ENCODE data around the gene IL2RA.

GRCh38 chr10:6047847-6048246, 14.3 kb downstream of the IL2RA start:
- TF ChIP-seq CTCF (IDR thresholded peaks at IDR 0.05) (no peak), POLR2A (IDR thresholded peaks at IDR 0.05) (no peak)
